Smooth muscle cell of the brain vasculature (primary cell): ENCODE results near the gene COL21A1.
"Not testable (repeated sequence)": the region's sequence is repeated elsewhere in the genome, so short reads cannot be mapped to it uniquely, and the experiment has no call there.

Experiments
- DNase-seq: peaks from one replicate; pipeline ENCODE4 v3.0.0-alpha.2; 2012; ENCODE audit warnings: low read depth, low spot score

Gene COL21A1

GRCh38 chr6:56017198-56017597 is 230.2 kb downstream of the COL21A1 start:
- DNase-seq: no peak

GRCh38 chr6:56014039-56014438 is 233.3 kb downstream of the COL21A1 start:
- DNase-seq: not testable (repeated sequence)

DNA sequence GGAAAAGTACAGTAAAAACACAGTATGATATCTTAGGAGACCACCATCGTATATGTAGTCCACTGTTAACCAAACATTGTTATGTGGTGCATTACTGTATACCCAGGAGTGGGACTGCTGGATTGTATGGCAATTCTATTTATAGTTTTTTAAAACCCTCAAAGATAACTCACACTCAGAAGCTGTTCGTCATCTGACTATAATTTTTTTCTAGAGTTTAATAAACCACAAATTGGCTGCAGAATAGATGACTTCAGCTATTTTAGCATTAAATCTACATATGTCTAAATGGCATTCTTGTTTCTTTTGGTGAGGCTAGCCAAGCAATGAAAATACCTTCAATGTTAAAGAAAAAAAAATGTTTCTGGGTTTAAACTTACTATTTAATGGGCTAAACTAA is 237.7 kb downstream of the COL21A1 start:
- no peak for DNase-seq
